Measurements from ENCODE around the gene SPECC1L.

The SPECC1L gene

DNA sequence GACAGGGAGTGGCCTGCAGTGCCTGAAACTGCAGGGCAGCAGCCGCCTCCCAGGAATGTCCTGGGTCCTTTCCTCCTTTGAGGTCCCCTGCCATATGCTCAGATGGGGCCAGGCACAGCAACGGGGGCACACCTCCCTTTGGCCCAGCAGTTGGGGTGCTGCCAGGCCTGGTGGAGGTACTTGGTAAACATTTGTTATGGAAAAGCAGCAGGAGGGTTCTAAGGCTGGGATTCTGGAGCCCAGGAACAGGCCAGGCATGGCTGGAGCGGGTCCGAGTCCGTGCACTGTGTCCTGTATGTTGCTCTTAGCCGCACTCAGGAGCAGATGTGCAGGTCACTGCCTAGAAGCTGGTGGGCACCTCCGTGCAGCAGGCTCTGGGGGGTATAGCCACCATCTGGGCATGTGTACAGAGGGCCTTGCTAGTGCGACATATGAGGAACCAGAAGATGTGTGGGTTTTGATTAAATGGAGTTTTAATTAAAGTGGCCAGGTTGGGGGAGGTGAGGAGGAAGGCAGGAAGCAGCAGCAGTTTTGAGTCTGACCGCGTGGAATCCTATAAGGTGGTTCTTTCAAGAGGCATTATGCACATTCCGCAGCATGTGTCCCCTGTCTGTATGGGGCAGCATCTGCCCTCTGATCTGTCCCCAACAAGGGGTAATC lies 158.2 kb downstream of the SPECC1L start:
- DNase-seq (ENCODE audit: low read depth): no peak

DNA sequence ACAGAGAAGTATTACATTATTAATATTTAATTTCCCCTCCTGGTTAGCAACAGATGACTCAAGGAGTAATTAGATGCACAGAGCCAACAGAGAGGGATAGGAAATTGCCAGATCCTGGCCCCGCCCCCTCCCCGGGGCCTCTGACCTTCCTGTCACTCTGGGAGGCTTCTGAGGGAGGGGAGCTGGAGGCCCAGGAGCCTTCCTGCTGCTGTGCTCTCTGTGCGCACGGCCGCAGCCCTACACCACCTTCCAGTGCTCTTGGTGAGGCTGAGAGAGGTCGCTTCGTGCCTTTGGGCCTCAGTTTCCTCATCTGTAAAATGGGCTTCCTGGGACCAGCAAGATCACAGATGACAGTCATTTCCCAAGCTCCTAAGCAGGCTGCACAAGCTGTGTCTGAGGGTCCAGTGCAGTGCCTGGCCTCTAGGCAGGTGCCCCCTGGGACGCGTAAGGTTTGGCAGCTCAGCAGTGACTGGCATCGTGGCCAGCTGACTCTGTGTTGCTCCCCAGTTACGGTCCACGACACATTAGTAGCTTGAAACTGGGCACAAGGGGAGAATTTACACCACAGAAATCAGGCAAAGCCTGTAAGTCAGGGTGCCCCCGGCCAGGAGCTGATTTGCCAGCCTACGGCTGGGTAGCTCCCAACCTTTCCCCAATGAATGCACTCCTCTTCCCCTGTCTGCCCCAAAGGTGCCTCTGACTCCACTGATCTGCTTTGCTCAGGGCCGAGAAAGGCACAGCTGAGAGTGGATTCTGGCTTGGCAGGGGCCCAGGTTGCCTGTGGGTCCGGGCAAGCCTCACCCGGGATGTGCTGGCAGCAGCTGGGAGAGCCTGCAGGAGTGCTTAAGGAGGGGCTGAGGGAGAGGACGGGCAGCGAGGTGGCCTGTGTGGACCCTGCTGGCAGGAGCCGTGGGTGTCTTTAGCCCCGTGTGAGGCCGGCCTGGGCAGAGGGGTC lies 159.1 kb downstream of the SPECC1L start:
- no peak for DNase-seq (ENCODE audit: low read depth)

DNA sequence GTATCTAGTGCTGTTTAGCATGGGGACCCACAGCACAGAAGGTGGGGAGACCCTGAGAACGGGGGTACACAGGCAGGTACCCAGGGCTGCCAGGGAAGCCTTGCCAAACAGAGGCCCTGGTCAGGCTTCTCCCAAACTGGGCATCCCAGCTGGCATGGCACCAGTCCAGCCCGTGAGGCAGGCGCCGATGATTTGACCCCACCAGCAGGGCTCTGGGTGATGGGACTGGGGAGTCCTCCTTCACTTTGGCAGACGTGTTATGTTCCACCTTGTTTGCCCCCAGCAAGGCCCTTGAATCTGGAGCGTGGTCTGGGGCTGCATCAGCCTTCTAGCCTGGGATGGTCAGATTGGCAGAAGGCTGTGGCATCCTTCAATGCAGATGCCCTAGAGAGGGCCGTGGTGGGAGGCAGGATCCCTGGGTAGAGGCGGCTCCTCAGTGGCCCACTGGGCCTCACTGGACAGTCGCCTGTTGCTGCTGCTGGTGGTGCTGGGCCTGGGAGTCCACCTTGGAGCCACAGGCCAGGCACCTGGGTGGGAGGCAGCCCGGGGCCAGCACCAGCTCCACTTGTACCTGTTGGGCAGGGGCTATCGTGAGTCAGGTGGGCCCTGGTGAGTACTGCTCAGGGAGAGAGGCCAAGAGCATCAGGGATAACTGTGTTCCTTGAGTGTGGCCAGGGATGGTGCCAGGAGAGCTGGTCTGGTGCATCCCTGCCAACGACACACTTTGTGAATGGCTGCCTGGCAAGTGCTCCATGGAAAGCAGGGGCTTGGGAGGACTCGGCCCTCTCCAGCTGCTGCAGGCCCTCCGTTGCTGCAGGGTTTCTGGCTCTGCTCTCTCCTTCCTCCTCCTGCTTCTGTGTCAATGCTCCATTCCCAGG lies 160.0 kb downstream of the SPECC1L start:
- DNase-seq (ENCODE audit: low read depth): no peak

DNA sequence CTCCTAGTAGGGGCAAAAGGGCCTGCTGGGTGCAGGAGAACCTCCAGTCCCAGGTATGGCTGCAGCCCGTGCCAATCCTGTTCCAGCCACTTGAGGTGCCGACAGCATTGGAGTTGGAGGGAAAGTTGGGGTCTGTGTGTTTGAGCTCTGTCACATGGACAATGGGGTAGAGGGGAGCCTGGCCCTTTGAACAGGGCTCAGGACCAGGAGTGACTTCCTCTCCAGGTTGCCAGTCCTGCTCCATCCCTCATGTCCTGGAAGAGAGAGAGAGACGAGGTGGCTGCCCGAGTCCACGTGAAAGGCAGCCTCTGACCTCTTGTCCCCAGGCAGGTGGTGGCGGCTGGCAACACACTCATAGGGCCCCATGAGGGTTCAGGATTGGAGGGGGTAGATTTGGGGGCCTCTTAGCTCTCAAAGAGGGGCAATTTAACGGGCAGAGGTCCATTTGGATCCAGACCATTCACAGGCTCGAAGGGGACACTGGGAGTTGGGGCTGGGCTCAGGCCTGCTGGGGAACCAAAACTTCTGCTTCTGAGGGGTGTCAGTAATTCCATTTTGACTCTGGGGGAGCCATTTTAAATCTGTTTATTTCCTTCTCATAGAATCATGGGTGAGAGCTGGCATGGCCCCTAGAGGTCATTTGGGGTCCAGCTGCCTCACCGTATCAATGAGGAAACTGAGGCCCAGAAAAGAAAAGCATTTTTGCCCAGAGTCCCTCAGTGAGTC lies 160.8 kb downstream of the SPECC1L start:
- no peak for DNase-seq (ENCODE audit: low read depth)

DNA sequence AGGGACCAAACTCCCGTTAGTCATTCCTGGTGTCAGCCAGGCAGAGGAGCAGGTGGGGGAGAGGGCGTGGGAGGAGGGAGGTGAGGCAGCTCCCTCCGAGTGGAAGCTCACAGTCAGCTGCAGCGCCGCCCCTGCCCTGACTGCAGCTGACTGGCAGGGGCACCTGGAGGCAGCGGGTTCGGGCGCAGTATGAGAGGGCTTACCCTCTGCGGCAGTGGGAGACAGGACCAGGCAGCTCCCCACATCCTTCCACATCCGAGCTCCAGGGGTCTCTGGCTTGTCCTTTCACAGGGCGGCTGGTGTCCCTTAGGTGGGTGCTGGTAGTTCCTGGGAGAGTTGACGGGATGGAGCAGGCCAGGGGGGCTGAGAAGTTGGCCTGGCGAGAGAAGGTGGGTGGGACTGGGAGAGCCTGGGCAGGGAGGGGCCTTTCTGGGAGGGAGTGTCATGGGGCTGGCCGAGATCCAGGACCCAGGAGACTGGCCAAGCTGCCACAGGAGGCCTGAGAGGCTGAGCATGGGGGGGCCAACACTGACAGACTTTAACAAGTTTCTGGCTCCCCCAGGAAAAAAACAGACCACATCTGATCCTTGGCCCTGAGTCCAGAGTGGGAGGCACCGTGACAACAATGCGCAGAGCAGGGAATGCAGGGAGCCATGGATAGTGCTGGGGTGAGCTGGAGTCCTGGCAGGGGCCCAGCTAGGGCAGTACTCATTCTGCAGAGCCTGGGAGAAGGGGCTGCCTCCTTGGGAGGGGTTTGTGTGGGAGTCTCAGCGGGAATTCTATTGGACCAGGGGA lies 161.6 kb downstream of the SPECC1L start:
- DNase-seq (ENCODE audit: low read depth): peak; percentile 22

DNA sequence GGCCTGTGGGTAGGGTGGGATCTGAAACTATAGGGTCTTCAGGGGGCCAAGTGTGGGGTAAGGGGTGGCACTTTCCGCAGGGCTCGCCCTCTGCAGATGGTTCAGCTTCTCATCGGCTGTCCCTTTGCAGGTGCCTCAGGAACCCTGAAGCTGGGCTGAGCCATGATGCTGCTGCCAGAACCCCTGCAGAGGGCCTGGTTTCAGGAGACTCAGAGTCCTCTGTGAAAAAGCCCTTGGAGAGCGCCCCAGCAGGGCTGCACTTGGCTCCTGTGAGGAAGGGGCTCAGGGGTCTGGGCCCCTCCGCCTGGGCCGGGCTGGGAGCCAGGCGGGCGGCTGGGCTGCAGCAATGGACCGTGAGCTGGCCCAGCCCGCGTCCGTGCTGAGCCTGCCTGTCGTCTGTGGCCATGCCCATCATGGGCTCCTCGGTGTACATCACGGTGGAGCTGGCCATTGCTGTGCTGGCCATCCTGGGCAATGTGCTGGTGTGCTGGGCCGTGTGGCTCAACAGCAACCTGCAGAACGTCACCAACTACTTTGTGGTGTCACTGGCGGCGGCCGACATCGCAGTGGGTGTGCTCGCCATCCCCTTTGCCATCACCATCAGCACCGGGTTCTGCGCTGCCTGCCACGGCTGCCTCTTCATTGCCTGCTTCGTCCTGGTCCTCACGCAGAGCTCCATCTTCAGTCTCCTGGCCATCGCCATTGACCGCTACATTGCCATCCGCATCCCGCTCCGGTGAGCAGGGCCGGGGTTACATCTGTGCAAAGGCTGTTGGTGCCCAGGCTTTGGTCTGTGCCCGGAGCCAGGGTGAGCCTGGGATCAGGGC lies 162.6 kb downstream of the SPECC1L start:
- no peak for DNase-seq (ENCODE audit: low read depth)

DNA sequence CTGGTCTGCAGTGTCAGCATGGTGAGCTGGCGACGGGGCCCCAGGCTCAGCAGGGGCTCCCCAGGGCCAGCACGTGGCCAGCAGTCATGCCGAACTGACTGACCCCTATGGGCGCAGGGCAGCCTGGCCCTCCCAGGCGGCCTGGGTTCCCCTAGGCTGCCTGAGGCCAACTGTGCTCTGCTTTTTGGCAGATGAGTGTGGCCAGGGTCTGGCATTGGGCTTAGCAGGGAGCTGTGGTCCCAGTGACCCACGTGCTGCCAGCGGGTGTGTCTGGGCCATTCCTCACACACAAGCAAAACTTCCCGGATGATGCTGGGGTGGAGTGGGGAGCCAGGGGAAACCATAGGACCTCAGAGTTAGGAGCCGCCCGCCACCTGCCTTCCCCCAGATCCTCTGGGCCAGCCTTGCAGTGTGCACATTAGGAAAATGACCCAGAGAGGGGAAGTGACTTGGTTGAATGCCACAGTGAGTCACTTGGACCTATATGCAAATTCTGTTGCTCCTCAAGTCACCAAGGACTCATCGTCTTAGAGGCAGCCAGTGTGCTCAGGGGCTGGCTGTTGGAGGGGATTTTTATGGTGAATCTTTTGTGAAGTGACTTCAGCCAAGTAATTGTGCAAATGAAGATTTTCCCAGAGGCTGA lies 163.3 kb downstream of the SPECC1L start:
- no peak for DNase-seq (ENCODE audit: low read depth)

DNA sequence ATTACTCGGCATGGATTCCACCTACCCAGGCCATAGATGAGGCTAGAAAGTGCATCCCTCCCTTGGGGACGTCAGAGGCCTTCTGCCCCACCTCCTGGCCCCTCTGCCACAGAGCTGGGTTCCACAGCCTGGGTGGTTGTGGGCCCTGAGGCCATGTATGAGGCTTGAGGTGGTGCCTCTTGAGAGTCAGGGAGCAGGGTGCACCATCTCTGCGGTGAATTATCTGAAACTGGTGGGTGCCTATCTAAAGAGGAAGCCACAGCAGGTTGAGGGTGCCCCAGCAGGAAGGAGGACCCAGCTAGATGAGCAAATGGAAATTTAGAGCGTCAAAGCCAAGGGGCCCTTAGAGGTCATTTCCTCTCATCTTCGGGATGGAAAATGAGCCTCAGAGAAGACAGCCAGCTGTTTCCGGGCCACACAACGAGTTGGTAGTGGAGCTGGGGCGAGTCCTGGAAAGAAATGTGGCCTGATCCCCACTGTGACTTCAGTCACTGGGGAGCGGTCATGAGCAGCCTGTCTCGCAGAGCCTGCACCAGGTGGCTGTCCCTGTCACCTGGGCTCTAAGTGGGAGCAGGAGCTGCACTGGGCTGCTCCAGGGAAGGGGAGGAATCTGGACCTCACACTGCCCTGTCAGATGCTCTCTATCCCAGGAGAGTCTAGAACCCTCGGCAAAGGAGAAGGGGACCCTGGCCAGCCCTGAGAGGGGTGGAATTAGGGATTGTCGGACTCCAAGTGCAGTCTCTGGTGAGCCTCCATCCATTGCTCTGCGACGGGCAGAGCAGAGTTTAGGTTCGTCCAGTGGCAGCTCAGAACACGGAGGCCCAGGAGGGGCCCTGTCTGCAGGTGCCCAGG lies 164.1 kb downstream of the SPECC1L start:
- DNase-seq (ENCODE audit: low read depth): no peak

DNA sequence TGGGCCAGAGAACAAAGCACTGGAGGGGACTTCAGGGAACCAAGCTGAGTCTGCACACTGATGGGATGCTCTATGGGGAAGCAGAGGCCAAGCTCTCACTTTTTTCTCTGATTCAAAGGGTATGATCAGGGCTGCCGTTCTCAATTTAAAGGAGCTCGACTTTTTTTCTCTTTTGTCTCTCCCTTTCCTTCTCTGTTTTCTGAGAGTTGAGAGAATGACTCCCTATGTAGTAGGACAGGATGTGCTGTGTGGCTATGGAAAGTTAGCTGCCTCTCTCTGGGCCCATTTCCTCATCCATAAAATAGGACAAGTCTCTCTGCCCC lies 164.7 kb downstream of the SPECC1L start:
- DNase-seq (ENCODE audit: low read depth): no peak

DNA sequence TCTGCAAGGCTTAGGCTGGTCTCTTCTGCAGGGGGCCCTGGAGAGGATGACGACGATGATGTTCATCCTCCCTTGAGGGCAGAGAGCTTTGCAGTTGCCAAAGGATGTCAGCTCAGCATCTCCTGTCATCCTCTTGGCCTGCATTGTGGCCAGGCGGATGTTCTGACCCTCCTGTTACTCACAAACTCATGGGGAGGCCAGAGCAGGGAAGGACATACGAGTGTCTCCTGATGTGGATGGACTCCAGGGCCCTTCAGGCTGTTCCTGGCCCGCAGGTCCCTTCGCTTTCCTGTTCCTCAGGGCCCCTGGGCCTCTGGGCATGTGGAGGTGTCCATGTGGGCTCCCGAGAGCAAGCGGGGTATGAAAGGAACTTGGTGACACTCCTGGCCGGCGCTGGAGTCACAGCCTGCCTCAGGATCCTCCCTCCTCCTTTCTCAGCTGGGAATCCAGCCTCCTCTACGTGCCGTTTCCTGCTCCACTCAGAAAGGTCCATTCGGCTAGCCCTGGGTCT lies 165.3 kb downstream of the SPECC1L start:
- no peak for DNase-seq (ENCODE audit: low read depth)

DNA sequence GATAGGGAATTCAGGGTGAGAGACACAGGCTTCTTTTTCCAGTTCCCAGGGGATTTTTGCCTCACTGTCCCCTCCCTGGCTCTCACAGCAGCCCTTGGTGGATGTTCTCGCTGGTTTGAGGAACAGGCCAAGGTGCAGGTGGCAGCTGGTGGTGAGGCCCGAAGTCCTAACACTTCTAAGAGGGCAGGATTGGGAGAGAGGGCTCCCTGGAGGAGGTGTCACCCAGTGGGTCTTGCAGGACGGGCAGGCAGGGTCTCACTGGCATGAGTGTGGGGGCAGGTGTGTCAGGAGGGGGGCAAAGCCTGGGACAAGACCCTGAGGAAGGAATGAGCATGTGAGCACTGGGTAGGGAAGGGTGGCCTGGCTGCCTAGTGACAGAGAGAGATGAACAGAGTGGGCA lies 165.9 kb downstream of the SPECC1L start:
- DNase-seq (ENCODE audit: low read depth): no peak

DNA sequence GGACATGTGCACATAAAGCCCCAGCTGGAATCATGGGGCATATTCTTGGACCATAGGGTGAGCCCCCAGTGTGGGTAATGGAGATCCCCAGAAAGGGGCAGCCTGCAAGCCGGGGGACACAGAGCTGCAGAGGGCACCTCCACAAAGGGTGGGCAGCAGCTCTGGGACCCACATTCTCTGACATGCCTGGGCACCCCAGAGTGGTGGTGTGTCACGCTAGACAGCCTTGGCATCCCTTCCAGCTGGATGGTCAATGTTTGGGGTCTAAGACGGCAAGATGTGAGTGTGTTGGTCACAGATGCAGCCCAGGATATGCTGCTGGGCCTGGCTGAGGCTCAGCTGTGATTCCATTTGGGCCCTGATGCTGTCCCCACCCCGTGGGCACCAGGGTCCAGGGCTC lies 166.5 kb downstream of the SPECC1L start:
- no peak for DNase-seq (ENCODE audit: low read depth)

DNA sequence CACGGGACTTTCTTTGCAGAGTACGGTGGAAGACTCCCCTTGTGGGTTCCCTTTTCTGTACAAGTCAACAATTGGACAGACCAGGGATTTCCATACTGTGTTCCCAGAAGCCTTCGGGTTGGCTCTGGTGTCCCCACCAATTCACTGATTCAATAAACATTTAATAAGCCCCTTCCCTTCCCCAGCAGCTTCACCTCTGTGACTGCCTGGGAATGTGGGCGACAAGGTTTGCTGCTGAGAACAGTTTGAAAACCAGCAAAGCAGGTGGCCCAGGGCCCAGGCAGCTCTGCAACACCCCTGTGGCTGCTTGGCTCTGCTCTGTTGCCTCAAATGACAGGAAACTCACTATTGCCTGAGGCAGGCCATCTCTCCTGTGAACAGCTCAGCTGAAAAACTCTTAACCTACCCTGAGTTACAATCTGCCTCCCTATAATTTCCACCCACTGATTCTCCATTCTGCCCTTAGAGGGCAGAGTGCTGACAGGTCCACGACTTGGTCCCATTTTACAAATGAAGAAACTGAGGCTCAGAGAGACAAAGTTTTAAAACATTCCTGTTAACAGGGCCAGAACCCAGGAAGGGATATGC lies 167.2 kb downstream of the SPECC1L start:
- no peak for DNase-seq (ENCODE audit: low read depth)

DNA sequence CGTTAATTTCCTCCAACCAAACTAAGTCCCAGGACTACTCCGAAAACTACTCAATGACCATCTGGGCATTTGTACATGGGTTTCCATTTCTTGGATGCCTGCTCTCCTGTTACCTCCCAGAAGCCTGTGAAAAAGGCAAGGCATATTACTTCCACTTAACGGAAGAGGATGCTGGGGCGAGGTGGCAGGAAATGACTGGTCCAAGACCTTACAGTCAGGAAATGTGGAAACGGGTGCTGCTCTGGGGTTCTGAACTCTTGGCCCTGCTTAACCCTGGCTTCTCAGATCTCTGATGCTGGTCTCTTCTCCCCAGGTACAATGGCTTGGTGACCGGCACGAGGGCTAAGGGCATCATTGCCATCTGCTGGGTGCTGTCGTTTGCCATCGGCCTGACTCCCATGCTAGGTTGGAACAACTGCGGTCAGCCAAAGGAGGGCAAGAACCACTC lies 169.7 kb downstream of the SPECC1L start:
- no peak for DNase-seq (ENCODE audit: low read depth)

DNA sequence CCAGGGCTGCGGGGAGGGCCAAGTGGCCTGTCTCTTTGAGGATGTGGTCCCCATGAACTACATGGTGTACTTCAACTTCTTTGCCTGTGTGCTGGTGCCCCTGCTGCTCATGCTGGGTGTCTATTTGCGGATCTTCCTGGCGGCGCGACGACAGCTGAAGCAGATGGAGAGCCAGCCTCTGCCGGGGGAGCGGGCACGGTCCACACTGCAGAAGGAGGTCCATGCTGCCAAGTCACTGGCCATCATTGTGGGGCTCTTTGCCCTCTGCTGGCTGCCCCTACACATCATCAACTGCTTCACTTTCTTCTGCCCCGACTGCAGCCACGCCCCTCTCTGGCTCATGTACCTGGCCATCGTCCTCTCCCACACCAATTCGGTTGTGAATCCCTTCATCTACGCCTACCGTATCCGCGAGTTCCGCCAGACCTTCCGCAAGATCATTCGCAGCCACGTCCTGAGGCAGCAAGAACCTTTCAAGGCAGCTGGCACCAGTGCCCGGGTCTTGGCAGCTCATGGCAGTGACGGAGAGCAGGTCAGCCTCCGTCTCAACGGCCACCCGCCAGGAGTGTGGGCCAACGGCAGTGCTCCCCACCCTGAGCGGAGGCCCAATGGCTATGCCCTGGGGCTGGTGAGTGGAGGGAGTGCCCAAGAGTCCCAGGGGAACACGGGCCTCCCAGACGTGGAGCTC lies 170.2 kb downstream of the SPECC1L start:
- DNase-seq (ENCODE audit: low read depth): no peak

DNA sequence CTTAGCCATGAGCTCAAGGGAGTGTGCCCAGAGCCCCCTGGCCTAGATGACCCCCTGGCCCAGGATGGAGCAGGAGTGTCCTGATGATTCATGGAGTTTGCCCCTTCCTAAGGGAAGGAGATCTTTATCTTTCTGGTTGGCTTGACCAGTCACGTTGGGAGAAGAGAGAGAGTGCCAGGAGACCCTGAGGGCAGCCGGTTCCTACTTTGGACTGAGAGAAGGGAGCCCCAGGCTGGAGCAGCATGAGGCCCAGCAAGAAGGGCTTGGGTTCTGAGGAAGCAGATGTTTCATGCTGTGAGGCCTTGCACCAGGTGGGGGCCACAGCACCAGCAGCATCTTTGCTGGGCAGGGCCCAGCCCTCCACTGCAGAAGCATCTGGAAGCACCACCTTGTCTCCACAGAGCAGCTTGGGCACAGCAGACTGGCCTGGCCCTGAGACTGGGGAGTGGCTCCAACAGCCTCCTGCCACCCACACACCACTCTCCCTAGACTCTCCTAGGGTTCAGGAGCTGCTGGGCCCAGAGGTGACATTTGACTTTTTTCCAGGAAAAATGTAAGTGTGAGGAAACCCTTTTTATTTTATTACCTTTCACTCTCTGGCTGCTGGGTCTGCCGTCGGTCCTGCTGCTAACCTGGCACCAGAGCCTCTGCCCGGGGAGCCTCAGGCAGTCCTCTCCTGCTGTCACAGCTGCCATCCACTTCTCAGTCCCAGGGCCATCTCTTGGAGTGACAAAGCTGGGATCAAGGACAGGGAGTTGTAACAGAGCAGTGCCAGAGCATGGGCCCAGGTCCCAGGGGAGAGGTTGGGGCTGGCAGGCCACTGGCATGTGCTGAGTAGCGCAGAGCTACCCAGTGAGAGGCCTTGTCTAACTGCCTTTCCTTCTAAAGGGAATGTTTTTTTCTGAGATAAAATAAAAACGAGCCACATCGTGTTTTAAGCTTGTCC lies 171.0 kb downstream of the SPECC1L start:
- no peak for DNase-seq (ENCODE audit: low read depth)
